ENCODE results near the gene ZNF32. TPM values are rescaled to one million over a fixed set of nuclear protein-coding genes. Genes with fewer than 3 reads are reported as not detected.

ZNF32 gene
- total RNA-seq, 1 experiment from 2014 or later, result 13.0 TPM

- H3K9me3 Mint-ChIP-seq (ENCODE audit: unreplicated experiment), result no peaks in the 10 kb centered on the region
- CTCF ChIA-PET, result interaction anchor here (3.0 kb wide), 1 partner anchor 8 kb away, joined by 10 read pairs; no protein-coding TSS in a partner anchor
- no peaks in the 10 kb centered on the region for H3K36me3 Mint-ChIP-seq (ENCODE audit: insufficient read depth, unreplicated experiment)
- POLR2A ChIA-PET, result no interaction called here
- H3K27ac Mint-ChIP-seq (ENCODE audit: low read depth, unreplicated experiment), result no peak overlapping the region
- peaks cover 40% of the 10 kb centered on the region for H3K27me3 Mint-ChIP-seq (ENCODE audit: insufficient read depth, unreplicated experiment)
- TF ChIP-seq, protein P1, sequence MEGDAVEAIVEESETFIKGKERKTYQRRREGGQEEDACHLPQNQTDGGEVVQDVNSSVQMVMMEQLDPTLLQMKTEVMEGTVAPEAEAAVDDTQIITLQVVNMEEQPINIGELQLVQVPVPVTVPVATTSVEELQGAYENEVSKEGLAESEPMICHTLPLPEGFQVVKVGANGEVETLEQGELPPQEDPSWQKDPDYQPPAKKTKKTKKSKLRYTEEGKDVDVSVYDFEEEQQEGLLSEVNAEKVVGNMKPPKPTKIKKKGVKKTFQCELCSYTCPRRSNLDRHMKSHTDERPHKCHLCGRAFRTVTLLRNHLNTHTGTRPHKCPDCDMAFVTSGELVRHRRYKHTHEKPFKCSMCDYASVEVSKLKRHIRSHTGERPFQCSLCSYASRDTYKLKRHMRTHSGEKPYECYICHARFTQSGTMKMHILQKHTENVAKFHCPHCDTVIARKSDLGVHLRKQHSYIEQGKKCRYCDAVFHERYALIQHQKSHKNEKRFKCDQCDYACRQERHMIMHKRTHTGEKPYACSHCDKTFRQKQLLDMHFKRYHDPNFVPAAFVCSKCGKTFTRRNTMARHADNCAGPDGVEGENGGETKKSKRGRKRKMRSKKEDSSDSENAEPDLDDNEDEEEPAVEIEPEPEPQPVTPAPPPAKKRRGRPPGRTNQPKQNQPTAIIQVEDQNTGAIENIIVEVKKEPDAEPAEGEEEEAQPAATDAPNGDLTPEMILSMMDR (IDR thresholded peaks at IDR 0.05; ENCODE audit: unreplicated experiment), result no peak
- DNase-seq (ENCODE audit: unreplicated experiment), result no peak
- intact Hi-C loops (cut with micrococcal nuclease), result no loop called here
- H3K4me3 Mint-ChIP-seq (ENCODE audit: unreplicated experiment), result no peak overlapping the region
- no TSS peak for BruUV-seq (replicated peaks)
- H3K4me1 Mint-ChIP-seq (ENCODE audit: insufficient read depth, unreplicated experiment), result peaks cover 7% of the 10 kb centered on the region
Measured at GRCh38 chr10:43681721-43682120, 33.0 kb upstream of the ZNF32 start.

DNA sequence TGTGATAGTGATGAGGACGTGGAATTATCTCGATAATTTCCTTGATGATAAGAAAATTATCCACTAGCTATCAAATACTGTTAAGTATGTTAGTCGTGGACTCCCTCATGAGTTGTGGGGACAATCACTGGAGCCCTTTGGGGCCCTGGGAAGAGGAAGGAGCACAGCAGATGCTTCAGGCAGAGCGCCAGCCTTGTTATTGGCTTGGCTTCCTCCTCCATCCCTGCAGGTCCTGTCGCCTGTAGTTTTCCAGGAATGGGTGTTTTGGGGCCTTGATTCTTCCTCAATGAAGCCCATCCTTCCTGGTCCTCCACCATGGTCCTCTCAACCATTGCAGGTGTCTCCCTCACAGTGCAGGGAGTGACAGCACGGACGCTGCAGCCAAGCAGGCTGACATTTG is 32.5 kb upstream of the ZNF32 start:
- no TSS peak for BruUV-seq (replicated peaks)

DNA sequence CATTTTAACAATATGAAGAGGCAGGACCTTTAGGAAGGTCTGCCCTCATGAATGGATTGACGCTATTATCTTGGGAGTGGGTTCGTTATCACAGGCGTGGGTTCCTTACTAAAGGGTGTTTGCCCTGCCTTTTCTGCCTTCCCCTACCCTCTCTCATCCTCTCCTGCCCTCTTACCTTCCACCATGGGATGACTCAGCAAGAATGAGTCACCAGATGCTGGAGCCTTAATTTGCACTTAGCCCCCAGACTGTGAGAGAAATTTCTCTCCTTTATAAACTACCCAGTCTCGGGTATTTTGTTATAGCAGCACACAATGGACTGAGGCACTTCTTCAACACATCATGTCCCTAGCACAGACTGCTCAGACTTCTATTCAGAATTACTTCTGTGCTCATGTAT is 31.4 kb upstream of the ZNF32 start:
- ChIA-PET CTCF (interaction anchor here (1.0 kb wide), 1 partner anchor 1184 kb away, joined by 3 read pairs; no protein-coding TSS in a partner anchor), POLR2A (interaction anchor here (0.7 kb wide), 1 partner anchor 47 kb away, joined by 3 read pairs; no protein-coding TSS in a partner anchor)
- Mint-ChIP-seq H3K36me3 (ENCODE audit: insufficient read depth, unreplicated experiment) (no peaks in the 10 kb centered on the region), H3K4me1 (ENCODE audit: insufficient read depth, unreplicated experiment) (peaks cover 7% of the 10 kb centered on the region), H3K27me3 (ENCODE audit: insufficient read depth, unreplicated experiment) (peaks cover 35% of the 10 kb centered on the region), H3K9me3 (ENCODE audit: unreplicated experiment) (no peaks in the 10 kb centered on the region), H3K27ac (ENCODE audit: low read depth, unreplicated experiment) (no peak overlapping the region), H3K4me3 (ENCODE audit: unreplicated experiment) (no peak overlapping the region)
- no TSS peak for BruUV-seq (replicated peaks)
- TF ChIP-seq, protein P1 (IDR thresholded peaks at IDR 0.05; ENCODE audit: unreplicated experiment), result no peak
- peak; percentile 59 for DNase-seq (ENCODE audit: unreplicated experiment)
- intact Hi-C loops (cut with micrococcal nuclease), result no loop called here

More for the DNA sequence above, 32.5 kb upstream of the ZNF32 start:
- ChIA-PET CTCF (interaction anchor here (1.0 to 3.0 kb wide), 2 partner anchors 8 to 1183 kb away, joined by 3 to 10 read pairs; no protein-coding TSS in a partner anchor), POLR2A (interaction anchor here (0.6 kb wide), 1 partner anchor 615 kb away, joined by 3 read pairs; no protein-coding TSS in a partner anchor)
- H3K27ac Mint-ChIP-seq (ENCODE audit: low read depth, unreplicated experiment), result no peak overlapping the region
- DNase-seq (ENCODE audit: unreplicated experiment), result no peak
- no peak overlapping the region for H3K4me3 Mint-ChIP-seq (ENCODE audit: unreplicated experiment)
- H3K4me1 Mint-ChIP-seq (ENCODE audit: insufficient read depth, unreplicated experiment), result peaks cover 7% of the 10 kb centered on the region
- no peaks in the 10 kb centered on the region for H3K9me3 Mint-ChIP-seq (ENCODE audit: unreplicated experiment)
- intact Hi-C loops (cut with micrococcal nuclease), result no loop called here
- H3K27me3 Mint-ChIP-seq (ENCODE audit: insufficient read depth, unreplicated experiment), result peaks cover 35% of the 10 kb centered on the region
- no peaks in the 10 kb centered on the region for H3K36me3 Mint-ChIP-seq (ENCODE audit: insufficient read depth, unreplicated experiment)
- TF ChIP-seq, protein P1 (IDR thresholded peaks at IDR 0.05; ENCODE audit: unreplicated experiment), result no peak

- no TSS peak for BruUV-seq (replicated peaks)
- peak; percentile 80 for DNase-seq (ENCODE audit: unreplicated experiment)
- Mint-ChIP-seq H3K27ac (ENCODE audit: low read depth, unreplicated experiment) (no peak overlapping the region), H3K4me1 (ENCODE audit: insufficient read depth, unreplicated experiment) (peaks cover 7% of the 10 kb centered on the region), H3K9me3 (ENCODE audit: unreplicated experiment) (no peaks in the 10 kb centered on the region), H3K36me3 (ENCODE audit: insufficient read depth, unreplicated experiment) (no peaks in the 10 kb centered on the region), H3K4me3 (ENCODE audit: unreplicated experiment) (no peak overlapping the region), H3K27me3 (ENCODE audit: insufficient read depth, unreplicated experiment) (peaks cover 35% of the 10 kb centered on the region)
- TF ChIP-seq, protein P1 (IDR thresholded peaks at IDR 0.05; ENCODE audit: unreplicated experiment), result no peak
- intact Hi-C loops (cut with micrococcal nuclease), result no loop called here
- POLR2A ChIA-PET, result interaction anchor here (0.7 kb wide), 1 partner anchor 46 kb away, joined by 3 read pairs; no protein-coding TSS in a partner anchor
- CTCF ChIA-PET, result no interaction called here
Measured at GRCh38 chr10:43679509-43679908, 30.8 kb upstream of the ZNF32 start.

All from MCF 10A (cell line).